HUES48 (cell line): ENCODE results near the gene DCAF7.

Source experiments
- H3K27ac ChIP-seq: one replicate; pipeline ENCODE4 v1.7.0; 2013; ENCODE audit warnings: low read depth, low read length, inconsistent platforms
- H3K27me3 ChIP-seq: 2 replicates; pipeline ENCODE4 v1.6.1; 2013; ENCODE audit warnings: mild to moderate bottlenecking, low read length; ENCODE audit not compliant: control insufficient read depth, insufficient read depth
- H3K36me3 ChIP-seq: 2 replicates; pipeline ENCODE4 v1.6.1; 2013; ENCODE audit warnings: low read length; ENCODE audit not compliant: control insufficient read depth, insufficient read depth
- H3K4me1 ChIP-seq: 2 replicates; pipeline ENCODE4 v1.6.1; 2013; ENCODE audit warnings: mild to moderate bottlenecking, low read length; ENCODE audit not compliant: control insufficient read depth, insufficient read depth
- H3K4me3 ChIP-seq: 2 replicates; pipeline ENCODE4 v1.5.1; 2013; ENCODE audit warnings: mild to moderate bottlenecking, low read depth, low read length
- H3K9ac ChIP-seq: 2 replicates; pipeline ENCODE4 v1.6.1; 2013; ENCODE audit warnings: mild to moderate bottlenecking, low read depth, low read length, moderate library complexity
- H3K9me3 ChIP-seq: 2 replicates; pipeline ENCODE4 v1.6.1; 2013; ENCODE audit warnings: low read length; ENCODE audit not compliant: control insufficient read depth, insufficient read depth

DCAF7 gene

GRCh38 chr17:63598281-63598680, 48.0 kb downstream of the DCAF7 start:
- Histone ChIP-seq H3K9me3 (no peaks in the 10 kb centered on the region), H3K27me3 (no peaks in the 10 kb centered on the region), H3K9ac (no peak overlapping the region), H3K36me3 (peaks cover 10% of the 10 kb centered on the region), H3K27ac (no peak overlapping the region), H3K4me1 (no peaks in the 10 kb centered on the region), H3K4me3 (no peak overlapping the region)

- Histone ChIP-seq H3K4me3 (peak within 1 kb of the TSS; percentile 78), H3K27me3 (no peaks in the 10 kb centered on the region), H3K27ac (peak within 1 kb of the TSS; percentile 43), H3K4me1 (no peaks in the 10 kb centered on the region), H3K9ac (peak within 1 kb of the TSS; percentile 66), H3K36me3 (peaks cover 16% of the 10 kb centered on the region), H3K9me3 (no peaks in the 10 kb centered on the region)
Measured at GRCh38 chr17:63600569-63601438, 50.5 kb downstream of the DCAF7 start, which contains the start of gene TACO1. Gene TACO1, plus strand, starts transcription at chr17:63600895. Its CDS starts 189 bp downstream, at chr17:63601084.

- H3K36me3 ChIP-seq = peaks cover 24% of the 10 kb centered on the region
- H3K4me1 ChIP-seq = no peaks in the 10 kb centered on the region
- peak overlapping the region; percentile 66 for H3K9ac ChIP-seq
- H3K27me3 ChIP-seq = no peaks in the 10 kb centered on the region
- peak overlapping the region; percentile 78 for H3K4me3 ChIP-seq
- H3K9me3 ChIP-seq = no peaks in the 10 kb centered on the region
- H3K27ac ChIP-seq = no peak overlapping the region
Measured at GRCh38 chr17:63601439-63602371, 51.4 kb downstream of the DCAF7 start.

- Histone ChIP-seq H3K4me1 (no peaks in the 10 kb centered on the region), H3K27me3 (no peaks in the 10 kb centered on the region), H3K4me3 (no peak overlapping the region), H3K9ac (no peak overlapping the region), H3K9me3 (no peaks in the 10 kb centered on the region), H3K27ac (no peak overlapping the region), H3K36me3 (peaks cover 51% of the 10 kb centered on the region)
Measured at GRCh38 chr17:63609816-63610573, 59.7 kb downstream of the DCAF7 start.

GRCh38 chr17:63610854-63611253, 60.6 kb downstream of the DCAF7 start:
- no peak overlapping the region for H3K4me3 ChIP-seq
- peaks cover 43% of the 10 kb centered on the region for H3K36me3 ChIP-seq
- no peak overlapping the region for H3K27ac ChIP-seq
- no peaks in the 10 kb centered on the region for H3K27me3 ChIP-seq
- no peak overlapping the region for H3K9ac ChIP-seq
- no peaks in the 10 kb centered on the region for H3K4me1 ChIP-seq
- no peaks in the 10 kb centered on the region for H3K9me3 ChIP-seq

- Histone ChIP-seq H3K27ac (no peak overlapping the region), H3K9ac (no peak overlapping the region), H3K27me3 (no peaks in the 10 kb centered on the region), H3K9me3 (no peaks in the 10 kb centered on the region), H3K4me1 (no peaks in the 10 kb centered on the region), H3K36me3 (peaks cover 38% of the 10 kb centered on the region), H3K4me3 (no peak overlapping the region)
Measured at GRCh38 chr17:63611354-63611753, 61.1 kb downstream of the DCAF7 start.

- no peak overlapping the region for H3K9ac ChIP-seq
- peaks cover 16% of the 10 kb centered on the region for H3K36me3 ChIP-seq
- no peak overlapping the region for H3K27ac ChIP-seq
- H3K4me3 ChIP-seq = no peak overlapping the region
- H3K9me3 ChIP-seq = no peaks in the 10 kb centered on the region
- no peaks in the 10 kb centered on the region for H3K27me3 ChIP-seq
- no peaks in the 10 kb centered on the region for H3K4me1 ChIP-seq
Measured at GRCh38 chr17:63613663-63614062, 63.4 kb downstream of the DCAF7 start.

- H3K4me3 ChIP-seq = peak overlapping the region; percentile 87
- H3K27ac ChIP-seq = peak overlapping the region; percentile 90
- no peaks in the 10 kb centered on the region for H3K27me3 ChIP-seq
- H3K36me3 ChIP-seq = no peaks in the 10 kb centered on the region
- H3K9ac ChIP-seq = peak overlapping the region; percentile 50
- H3K9me3 ChIP-seq = no peaks in the 10 kb centered on the region
- H3K4me1 ChIP-seq = peaks cover 7% of the 10 kb centered on the region
Measured at GRCh38 chr17:63621229-63621683, 71.0 kb downstream of the DCAF7 start.

- Histone ChIP-seq H3K4me3 (peak within 1 kb of the TSS; percentile 87), H3K9ac (peak within 1 kb of the TSS; percentile 50), H3K36me3 (no peaks in the 10 kb centered on the region), H3K9me3 (no peaks in the 10 kb centered on the region), H3K27ac (peak within 1 kb of the TSS; percentile 90), H3K27me3 (no peaks in the 10 kb centered on the region), H3K4me1 (peaks cover 12% of the 10 kb centered on the region)
Measured at GRCh38 chr17:63621684-63622573, 71.7 kb downstream of the DCAF7 start, which contains the start of gene MAP3K3. Gene MAP3K3, plus strand, starts transcription at chr17:63622417. Its CDS starts 343 bp downstream, at chr17:63622760.
